Activated naive CD8-positive, alpha-beta T cell (primary cell): Measurements from ENCODE around the gene ENHO.
A peak's percentile ranks its signal among the peaks of the same experiment; 100 is the strongest.

Source experiments
- H3K27ac Mint-ChIP-seq: one replicate; pipeline ENCODE4 v1.8.0; 2021; ENCODE audit warnings: mixed read lengths
- H3K27me3 Mint-ChIP-seq: one replicate; pipeline ENCODE4 v1.8.0; 2021; ENCODE audit warnings: mixed read lengths
- H3K36me3 Mint-ChIP-seq: one replicate; pipeline ENCODE4 v1.8.0; 2021; ENCODE audit warnings: mixed read lengths
- H3K4me1 Mint-ChIP-seq: one replicate; pipeline ENCODE4 v1.8.0; 2021; ENCODE audit warnings: low read depth, mixed read lengths
- H3K4me3 Mint-ChIP-seq: one replicate; pipeline ENCODE4 v1.8.0; 2021; ENCODE audit warnings: mild to moderate bottlenecking, mixed read lengths
- H3K9me3 Mint-ChIP-seq: one replicate; pipeline ENCODE4 v1.8.0; 2021; ENCODE audit warnings: low read depth, mixed read lengths

ENHO gene

DNA sequence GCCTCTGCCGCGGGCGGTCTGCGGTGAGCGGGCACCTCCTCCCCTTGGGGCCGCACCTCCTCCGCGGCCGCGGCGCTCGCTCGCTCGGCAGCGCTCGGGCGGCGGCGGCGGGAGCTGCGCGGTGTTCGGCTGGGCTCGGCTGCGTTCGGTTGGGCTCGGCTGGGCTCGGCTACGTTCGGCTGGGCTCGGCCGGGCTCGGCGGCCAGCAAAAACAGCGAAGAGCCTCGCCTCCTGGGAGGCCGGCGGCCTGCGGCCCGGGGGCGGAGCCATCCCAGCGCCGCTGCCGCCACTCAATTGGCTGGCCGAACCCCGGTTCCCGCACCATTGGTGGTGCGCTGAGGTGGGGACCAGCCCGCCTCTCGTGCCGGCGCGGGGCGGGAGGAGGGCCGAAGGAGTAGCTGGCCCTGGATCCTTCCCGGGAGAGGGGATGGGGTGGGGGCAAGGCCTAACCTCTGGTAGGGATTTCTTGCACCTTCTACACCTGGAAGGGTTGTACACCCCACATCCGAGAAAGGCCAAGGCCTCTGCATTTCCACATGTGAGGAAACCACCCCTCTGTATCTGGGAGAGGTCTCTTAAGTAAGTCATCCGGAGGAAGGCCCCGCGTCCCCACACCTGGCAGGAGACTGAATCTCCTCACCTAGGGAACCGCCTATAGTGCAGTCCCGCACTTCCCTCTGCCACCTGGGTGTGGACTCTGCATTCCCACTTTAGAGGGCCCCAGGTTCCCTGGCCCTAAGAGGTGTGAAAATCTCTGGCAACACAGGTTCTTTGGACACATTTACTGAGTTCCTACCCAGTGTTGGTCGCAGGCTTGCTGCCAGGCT, at the start of gene ENHO:
Gene ENHO (minus strand): TSS at position 20 of the 827 bp plus-strand sequence. CDS start 1,295 bp downstream, outside the sequence.
- no peaks in the 10 kb centered on the region for H3K27me3 Mint-ChIP-seq
- H3K4me1 Mint-ChIP-seq = peaks cover 15% of the 10 kb centered on the region
- H3K27ac Mint-ChIP-seq = no peak within 1 kb of the TSS
- no peaks in the 10 kb centered on the region for H3K9me3 Mint-ChIP-seq
- no peaks in the 10 kb centered on the region for H3K36me3 Mint-ChIP-seq
- H3K4me3 Mint-ChIP-seq = peak within 1 kb of the TSS; percentile 87

DNA sequence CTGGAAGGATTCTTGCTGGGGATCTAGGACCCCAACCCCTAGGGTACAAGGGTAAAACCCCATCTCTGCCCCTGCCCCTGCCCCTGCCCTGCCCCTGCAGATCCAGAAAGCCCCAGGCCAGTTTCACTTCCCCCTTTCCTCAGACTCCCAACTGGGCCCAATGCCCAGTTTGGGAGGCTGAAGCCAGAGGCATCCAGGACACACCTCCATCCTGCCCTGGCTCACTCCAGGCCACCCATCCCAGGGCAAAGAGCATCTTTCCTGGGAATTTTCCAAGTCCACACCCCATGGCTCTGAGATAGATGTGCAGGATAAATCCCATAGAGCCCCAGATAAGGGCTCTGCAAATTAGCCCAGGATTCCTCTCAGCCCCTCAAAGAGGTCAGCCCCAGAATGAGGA, 49.3 kb upstream of the ENHO start:
- Mint-ChIP-seq H3K9me3 (no peaks in the 10 kb centered on the region), H3K27ac (no peak overlapping the region), H3K4me1 (peaks cover under 1% of the 10 kb centered on the region), H3K27me3 (peaks cover 9% of the 10 kb centered on the region), H3K36me3 (no peaks in the 10 kb centered on the region), H3K4me3 (no peak overlapping the region)

DNA sequence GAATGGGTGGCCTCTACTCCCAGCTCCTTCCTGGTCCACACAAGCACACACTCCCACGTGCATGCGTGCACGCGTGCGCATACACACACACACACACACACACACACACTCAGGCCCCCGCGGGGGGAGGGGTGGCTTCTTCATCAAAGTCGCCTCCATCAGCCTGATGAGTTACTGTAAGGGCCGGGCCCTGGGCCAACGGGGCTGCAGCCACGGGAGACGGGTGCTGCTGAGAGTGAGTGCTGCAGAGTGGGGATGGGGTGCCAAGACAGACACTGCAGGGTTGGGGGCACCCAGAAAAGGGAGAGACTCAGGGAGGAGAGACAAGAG, 48.7 kb upstream of the ENHO start:
- no peak overlapping the region for H3K27ac Mint-ChIP-seq
- H3K9me3 Mint-ChIP-seq = no peaks in the 10 kb centered on the region
- peaks cover 15% of the 10 kb centered on the region for H3K27me3 Mint-ChIP-seq
- no peaks in the 10 kb centered on the region for H3K36me3 Mint-ChIP-seq
- no peak overlapping the region for H3K4me3 Mint-ChIP-seq
- no peaks in the 10 kb centered on the region for H3K4me1 Mint-ChIP-seq

DNA sequence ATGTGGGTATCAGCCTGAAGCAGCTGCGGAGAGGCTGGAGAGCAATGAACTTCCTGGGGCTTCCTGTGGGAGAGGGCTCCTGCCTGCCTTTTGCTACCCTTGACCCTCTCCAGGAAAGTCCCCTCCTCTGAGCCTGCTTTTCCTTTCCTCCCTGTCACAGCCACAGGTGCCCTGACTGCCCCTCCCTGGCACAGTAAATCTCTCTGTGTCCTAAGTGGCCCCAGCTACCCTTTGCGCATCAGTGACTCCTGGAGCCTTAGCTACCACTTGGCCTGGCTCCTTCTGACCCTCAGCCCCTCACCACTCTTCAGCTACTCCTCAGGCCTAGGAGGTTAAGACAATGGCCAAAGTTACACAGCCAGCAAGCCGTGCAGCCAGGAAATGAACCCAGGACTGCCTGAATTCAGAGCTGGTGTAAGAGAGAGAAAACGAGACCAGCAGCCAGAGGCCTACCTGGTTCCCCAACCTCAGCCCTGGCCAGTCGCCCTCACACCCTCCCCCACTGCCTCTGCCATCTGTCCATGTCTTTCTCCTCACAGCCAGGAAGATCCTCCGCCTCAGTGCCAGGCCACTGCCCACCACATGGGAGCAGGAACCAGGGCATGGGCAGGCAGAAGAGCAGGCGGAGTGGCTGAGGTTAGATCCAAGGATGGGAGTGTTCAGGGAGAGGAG, 48.2 kb upstream of the ENHO start:
- Mint-ChIP-seq H3K4me1 (no peaks in the 10 kb centered on the region), H3K4me3 (no peak overlapping the region), H3K27ac (no peak overlapping the region), H3K9me3 (no peaks in the 10 kb centered on the region), H3K27me3 (peaks cover 10% of the 10 kb centered on the region), H3K36me3 (no peaks in the 10 kb centered on the region)

DNA sequence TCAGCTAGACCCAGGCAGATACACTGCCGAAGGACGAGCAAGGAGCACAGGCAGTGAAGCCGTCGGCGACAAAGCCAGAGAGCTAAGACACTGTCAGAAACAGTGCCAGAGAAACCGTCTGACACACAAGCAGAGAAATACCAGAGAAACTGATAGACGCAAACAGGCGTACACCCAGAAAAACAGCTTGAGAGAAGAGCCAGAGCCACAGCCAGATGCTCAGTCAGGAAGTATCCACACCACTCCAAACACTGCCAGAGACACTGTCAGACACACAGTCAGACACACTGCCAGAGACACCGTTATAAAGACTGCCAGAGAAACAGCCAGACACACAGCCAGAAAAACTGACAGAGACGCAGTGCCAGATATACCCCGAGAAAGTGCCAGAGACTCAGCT, 47.6 kb upstream of the ENHO start:
- no peak overlapping the region for H3K27ac Mint-ChIP-seq

DNA sequence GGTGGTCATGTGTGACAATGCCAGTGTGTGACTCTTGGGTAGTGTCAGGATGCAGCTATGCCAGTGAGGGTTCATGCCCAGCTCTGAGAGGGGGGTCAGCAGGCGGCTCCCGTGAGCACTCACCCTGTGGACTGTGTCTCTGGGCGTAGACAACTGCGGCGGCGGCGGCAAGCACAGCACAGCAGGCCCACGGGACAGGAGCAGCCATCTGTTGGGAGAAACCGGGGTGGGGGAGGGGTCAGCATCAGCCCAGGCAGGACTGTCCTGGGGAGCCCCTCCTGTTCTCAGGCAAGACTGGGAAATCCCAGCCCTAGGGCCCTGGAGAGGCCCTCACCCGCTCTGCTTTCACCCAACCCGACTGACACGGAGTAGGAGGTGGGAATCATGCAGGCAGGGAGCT, 46.0 kb upstream of the ENHO start:
- Mint-ChIP-seq H3K9me3 (no peaks in the 10 kb centered on the region), H3K36me3 (no peaks in the 10 kb centered on the region), H3K4me3 (no peak overlapping the region), H3K27me3 (peaks cover 8% of the 10 kb centered on the region), H3K4me1 (no peaks in the 10 kb centered on the region), H3K27ac (no peak overlapping the region)

More for the DNA sequence above, 47.6 kb upstream of the ENHO start:
- Mint-ChIP-seq H3K36me3 (no peaks in the 10 kb centered on the region), H3K4me3 (no peak overlapping the region), H3K4me1 (no peaks in the 10 kb centered on the region), H3K9me3 (no peaks in the 10 kb centered on the region), H3K27me3 (peaks cover 7% of the 10 kb centered on the region)

DNA sequence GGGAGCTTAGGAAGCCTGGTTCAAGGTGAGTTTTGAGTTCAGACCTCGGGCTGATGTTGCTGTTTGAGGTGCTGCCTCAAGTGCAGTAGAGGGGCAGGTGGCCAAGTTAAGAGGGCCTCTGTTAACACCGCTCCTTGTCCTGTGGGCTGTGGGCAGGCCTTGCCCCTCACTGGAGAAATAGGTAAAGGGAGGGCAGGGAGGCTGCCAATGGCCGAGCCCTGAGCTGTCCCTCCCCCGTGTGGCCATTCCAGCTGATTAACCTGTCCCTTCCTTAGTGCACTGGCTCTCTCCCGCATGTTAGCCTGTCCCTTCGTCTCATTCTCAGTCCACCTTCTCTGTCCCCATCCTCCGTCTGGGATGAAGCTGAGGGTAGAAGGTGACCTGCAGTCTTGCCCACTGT, 45.3 kb upstream of the ENHO start:
- H3K27me3 Mint-ChIP-seq = peaks cover 12% of the 10 kb centered on the region
- H3K4me3 Mint-ChIP-seq = no peak overlapping the region
- no peak overlapping the region for H3K27ac Mint-ChIP-seq

DNA sequence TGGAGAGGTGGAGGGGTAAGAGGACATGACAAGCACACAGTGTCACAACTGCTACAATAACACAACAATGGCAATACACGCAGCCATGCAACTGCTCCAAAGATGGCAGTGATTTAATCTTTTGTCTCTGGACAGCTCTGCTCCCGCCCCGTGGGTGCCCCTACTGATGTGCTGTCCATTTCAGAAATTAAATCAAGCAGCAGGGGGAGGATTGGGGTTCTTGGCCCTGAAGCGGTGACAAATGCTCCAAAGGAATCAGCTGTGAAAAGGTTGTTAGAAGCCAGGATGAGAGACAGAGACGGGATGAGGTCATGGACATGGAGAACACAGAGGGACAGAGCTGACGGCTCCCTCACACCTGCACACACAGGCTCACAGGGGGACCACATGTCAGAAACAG, 44.2 kb upstream of the ENHO start:
- Mint-ChIP-seq H3K27me3 (peaks cover 12% of the 10 kb centered on the region), H3K36me3 (no peaks in the 10 kb centered on the region), H3K27ac (no peak overlapping the region), H3K9me3 (no peaks in the 10 kb centered on the region), H3K4me3 (no peak overlapping the region), H3K4me1 (no peaks in the 10 kb centered on the region)

More for the DNA sequence above, 45.3 kb upstream of the ENHO start:
- H3K9me3 Mint-ChIP-seq = no peaks in the 10 kb centered on the region
- H3K4me1 Mint-ChIP-seq = no peaks in the 10 kb centered on the region
- no peaks in the 10 kb centered on the region for H3K36me3 Mint-ChIP-seq

DNA sequence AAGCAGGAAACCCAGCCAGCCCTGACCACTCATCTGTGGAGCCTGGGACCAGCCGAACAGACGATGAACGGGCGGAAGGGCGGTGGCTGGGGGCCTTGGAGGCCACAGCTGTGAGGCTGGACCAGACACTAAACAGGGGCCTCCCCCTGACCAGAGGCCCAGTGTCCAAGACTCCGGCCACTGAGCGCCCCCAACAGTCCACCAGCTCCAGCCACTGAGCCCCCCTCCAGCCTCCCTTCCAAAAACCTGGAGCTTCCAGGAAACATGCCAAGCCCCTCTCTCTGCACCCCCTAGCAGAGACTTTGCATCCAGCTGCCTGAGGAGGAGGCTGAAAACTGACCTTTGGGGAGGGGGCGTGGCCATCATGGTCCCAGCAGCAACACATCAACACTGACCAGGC, 43.5 kb upstream of the ENHO start:
- no peaks in the 10 kb centered on the region for H3K9me3 Mint-ChIP-seq
- H3K36me3 Mint-ChIP-seq = no peaks in the 10 kb centered on the region
- peaks cover 12% of the 10 kb centered on the region for H3K27me3 Mint-ChIP-seq
- H3K27ac Mint-ChIP-seq = no peak overlapping the region
- H3K4me1 Mint-ChIP-seq = no peaks in the 10 kb centered on the region
- H3K4me3 Mint-ChIP-seq = no peak overlapping the region

DNA sequence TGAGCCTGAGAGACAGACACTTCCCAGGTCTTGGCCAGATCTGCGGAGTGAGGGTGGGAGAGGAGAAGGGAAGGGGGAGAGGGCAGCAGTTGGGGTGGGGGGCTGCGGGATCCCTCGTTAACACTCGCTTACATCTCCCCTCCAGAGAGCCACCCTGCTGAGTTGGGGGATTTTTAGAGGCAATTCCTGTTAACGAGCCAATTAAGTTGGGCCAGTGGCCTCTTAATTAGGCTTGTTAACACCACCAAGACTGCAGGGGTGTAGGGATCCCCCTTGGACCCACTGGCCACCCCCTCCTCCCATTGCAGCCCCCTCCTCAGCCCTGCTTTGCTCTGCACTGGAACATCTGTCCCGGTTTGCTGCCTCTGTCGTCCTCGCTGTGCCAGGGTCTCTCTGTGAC, 43.1 kb upstream of the ENHO start:
- Mint-ChIP-seq H3K9me3 (no peaks in the 10 kb centered on the region), H3K36me3 (no peaks in the 10 kb centered on the region), H3K27me3 (peaks cover 12% of the 10 kb centered on the region), H3K4me3 (no peak overlapping the region), H3K27ac (no peak overlapping the region), H3K4me1 (no peaks in the 10 kb centered on the region)

DNA sequence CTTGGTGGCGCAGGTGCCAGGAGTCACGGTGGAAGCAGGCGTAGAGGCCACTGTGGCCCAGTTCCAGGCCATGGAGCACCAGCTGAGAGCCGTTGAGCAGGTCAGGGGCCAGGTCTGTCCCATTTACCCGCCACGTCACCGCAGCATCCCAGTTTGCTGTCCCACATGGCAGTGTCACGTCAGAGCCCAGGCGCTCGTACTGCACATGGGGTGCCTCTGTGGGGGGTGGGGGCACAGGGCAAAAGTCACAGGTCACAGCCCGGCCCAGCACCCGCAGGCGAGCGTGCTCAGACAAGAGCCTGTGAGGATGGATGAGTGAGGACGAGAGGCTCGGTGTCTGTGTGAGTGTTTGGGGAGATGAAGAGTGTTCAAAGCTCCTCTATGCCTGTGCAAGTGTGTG, 41.8 kb upstream of the ENHO start:
- H3K9me3 Mint-ChIP-seq = no peaks in the 10 kb centered on the region
- H3K27me3 Mint-ChIP-seq = peaks cover 15% of the 10 kb centered on the region
- H3K27ac Mint-ChIP-seq = no peak overlapping the region
- H3K4me1 Mint-ChIP-seq = no peaks in the 10 kb centered on the region
- no peaks in the 10 kb centered on the region for H3K36me3 Mint-ChIP-seq
- no peak overlapping the region for H3K4me3 Mint-ChIP-seq

DNA sequence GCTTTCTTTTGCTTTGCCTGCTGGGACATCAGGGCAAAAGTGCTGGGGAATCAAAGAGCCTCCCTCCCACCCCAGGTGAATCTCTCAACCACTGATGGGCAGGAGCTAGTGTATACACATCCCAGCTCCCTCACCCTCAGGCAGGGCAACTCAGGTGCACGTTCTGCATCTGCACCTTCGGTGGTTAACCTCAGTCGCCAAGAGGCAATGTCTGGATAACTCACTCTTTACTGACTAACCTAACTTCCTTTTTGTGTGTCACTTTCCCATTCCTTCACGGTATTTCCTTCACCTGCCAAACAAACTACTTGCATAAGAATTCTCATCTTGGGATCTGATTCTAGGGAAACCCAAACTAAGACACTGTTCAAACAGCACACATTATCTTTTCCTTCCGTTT, 40.5 kb upstream of the ENHO start:
- H3K4me1 Mint-ChIP-seq = no peaks in the 10 kb centered on the region
- no peak overlapping the region for H3K4me3 Mint-ChIP-seq
- H3K36me3 Mint-ChIP-seq = no peaks in the 10 kb centered on the region
- peaks cover 22% of the 10 kb centered on the region for H3K27me3 Mint-ChIP-seq
- H3K9me3 Mint-ChIP-seq = no peaks in the 10 kb centered on the region
- H3K27ac Mint-ChIP-seq = no peak overlapping the region

DNA sequence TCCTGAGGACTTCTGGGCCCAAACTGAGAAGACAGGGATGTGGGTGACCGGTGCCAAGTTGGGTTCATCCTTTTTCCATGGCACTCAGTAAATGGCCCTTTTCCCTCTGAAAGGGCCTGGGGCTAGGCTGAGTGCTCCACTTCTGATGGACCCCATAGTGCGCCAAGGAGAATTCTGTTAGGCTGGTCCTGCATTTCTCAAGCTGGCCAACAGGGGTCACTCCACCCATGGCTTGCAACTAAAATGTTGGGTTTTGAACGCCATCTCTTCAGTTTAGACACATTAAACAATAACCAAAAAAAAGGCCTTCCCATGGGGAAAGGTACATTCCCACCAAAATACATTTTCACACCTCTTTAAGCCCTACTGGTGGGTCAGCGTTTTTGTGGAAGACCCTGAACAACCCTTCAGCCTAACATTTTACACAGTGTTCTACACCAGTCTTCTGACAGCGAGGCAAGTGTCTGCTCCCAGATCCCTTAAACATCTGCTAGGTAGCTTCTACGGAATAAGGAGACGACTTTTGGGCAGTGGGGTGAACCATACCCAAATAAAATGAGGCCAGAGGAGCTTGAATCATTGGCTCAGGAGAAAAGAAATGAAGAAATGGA, 39.5 kb upstream of the ENHO start:
- H3K27me3 Mint-ChIP-seq = peaks cover 25% of the 10 kb centered on the region
- H3K4me1 Mint-ChIP-seq = no peaks in the 10 kb centered on the region
- no peaks in the 10 kb centered on the region for H3K9me3 Mint-ChIP-seq

DNA sequence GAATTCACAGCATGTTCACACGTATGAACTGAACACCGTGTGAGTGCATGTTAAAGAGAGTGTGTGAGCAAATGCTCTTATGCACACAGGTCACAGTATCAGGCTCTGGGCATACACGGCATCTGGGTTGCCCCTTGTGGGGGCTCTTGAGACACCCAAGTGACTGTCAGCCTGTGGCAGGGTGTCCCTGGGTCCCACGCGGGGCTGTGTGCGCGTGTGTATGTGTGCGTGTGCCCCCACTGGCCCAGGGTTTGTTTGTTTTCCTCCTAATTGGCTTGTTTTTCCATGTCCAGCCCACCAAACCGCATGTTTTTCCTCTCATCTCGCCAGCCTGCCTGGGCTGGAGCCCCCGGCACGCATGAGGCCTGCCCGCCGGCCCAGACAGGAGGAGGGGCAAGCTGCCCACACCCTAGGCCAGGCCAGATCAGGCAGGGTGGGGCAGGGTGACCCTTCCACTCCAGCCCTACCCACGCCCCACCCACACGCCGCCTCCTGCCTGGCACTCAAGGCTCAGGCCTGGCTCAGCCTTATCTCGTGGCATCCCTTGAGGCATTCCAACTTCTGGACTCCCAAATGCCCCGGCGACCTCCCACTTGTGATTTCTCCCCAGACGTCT, 37.9 kb upstream of the ENHO start:
- no peak overlapping the region for H3K27ac Mint-ChIP-seq
- no peaks in the 10 kb centered on the region for H3K4me1 Mint-ChIP-seq
- no peaks in the 10 kb centered on the region for H3K36me3 Mint-ChIP-seq
- H3K27me3 Mint-ChIP-seq = peaks cover 22% of the 10 kb centered on the region
- no peaks in the 10 kb centered on the region for H3K9me3 Mint-ChIP-seq
- no peak overlapping the region for H3K4me3 Mint-ChIP-seq

More for the DNA sequence above, 39.5 kb upstream of the ENHO start:
- no peak overlapping the region for H3K4me3 Mint-ChIP-seq
- H3K27ac Mint-ChIP-seq = no peak overlapping the region
- no peaks in the 10 kb centered on the region for H3K36me3 Mint-ChIP-seq
